ENCODE results near the gene ARPC2.

- no peak for TF ChIP-seq CTCF (IDR thresholded peaks at IDR 0.05; ENCODE audit: poor library complexity)
- no peak for TF ChIP-seq EZH2phosphoT487 (IDR thresholded peaks at IDR 0.05; ENCODE audit: low read depth, severe bottlenecking, unreplicated experiment)
- no peak for TF ChIP-seq EZH2 (IDR thresholded peaks at IDR 0.05; ENCODE audit: borderline replicate concordance)
Measured at GRCh38 chr2:218249691-218250090, 32.7 kb downstream of the ARPC2 start.

Measured in hepatocyte (in vitro differentiated cells).